HG03457 (cell line): Measurements from ENCODE around the gene HOXC13.

ENCODE experiments used
- ATAC-seq: cut with Tn5 transposase; IDR thresholded peaks from one replicate; pipeline ENCODE4 v1.9.1; 2021; ENCODE audit warnings: moderate number of reproducible peaks; ENCODE audit not compliant: unreplicated experiment

HOXC13 gene

GRCh38 chr12:53969588-53970259, 31.1 kb downstream of the HOXC13 start:
- ATAC-seq: no peak

- no peak for ATAC-seq
Observed at GRCh38 chr12:53970451-53970850, 31.8 kb downstream of the HOXC13 start.

GRCh38 chr12:53971129-53971528, 32.5 kb downstream of the HOXC13 start:
- ATAC-seq: no peak

- ATAC-seq: no peak
Observed at GRCh38 chr12:53971686-53972085, 33.1 kb downstream of the HOXC13 start.

GRCh38 chr12:53972152-53972702, 33.6 kb downstream of the HOXC13 start:
- ATAC-seq: no peak

GRCh38 chr12:53972722-53973235, 34.1 kb downstream of the HOXC13 start, which contains the start of gene HOXC11:
Gene HOXC11 (plus strand): TSS chr12:53973126. CDS start chr12:53973242, 116 bp downstream.
- ATAC-seq: no peak

GRCh38 chr12:53973236-53974042, 34.8 kb downstream of the HOXC13 start:
- ATAC-seq: no peak

- no peak for ATAC-seq
Observed at GRCh38 chr12:53974084-53975063, 35.7 kb downstream of the HOXC13 start, which contains the start of gene HOTAIR. Gene HOTAIR (minus strand): TSS chr12:53974954.

GRCh38 chr12:53975064-53975471, 36.4 kb downstream of the HOXC13 start:
- no peak for ATAC-seq

GRCh38 chr12:53975479-53976152, 37.0 kb downstream of the HOXC13 start:
- no peak for ATAC-seq

GRCh38 chr12:53976172-53976822, 37.7 kb downstream of the HOXC13 start:
- no peak for ATAC-seq

GRCh38 chr12:53976823-53977595, 38.4 kb downstream of the HOXC13 start:
- ATAC-seq: no peak

GRCh38 chr12:53977596-53978445, 39.2 kb downstream of the HOXC13 start:
- no peak for ATAC-seq

- ATAC-seq: no peak
Observed at GRCh38 chr12:53978477-53979356, 40.1 kb downstream of the HOXC13 start.

- ATAC-seq: no peak
Observed at GRCh38 chr12:53980104-53980801, 41.6 kb downstream of the HOXC13 start.
